HG03280 (cell line): ENCODE data around the gene VCL.

Source experiments
- ATAC-seq: cut with Tn5 transposase; IDR thresholded peaks from one replicate; pipeline ENCODE4 v1.9.1; 2021; ENCODE audit warnings: mild to moderate bottlenecking, moderate library complexity; ENCODE audit not compliant: unreplicated experiment

The VCL gene

DNA sequence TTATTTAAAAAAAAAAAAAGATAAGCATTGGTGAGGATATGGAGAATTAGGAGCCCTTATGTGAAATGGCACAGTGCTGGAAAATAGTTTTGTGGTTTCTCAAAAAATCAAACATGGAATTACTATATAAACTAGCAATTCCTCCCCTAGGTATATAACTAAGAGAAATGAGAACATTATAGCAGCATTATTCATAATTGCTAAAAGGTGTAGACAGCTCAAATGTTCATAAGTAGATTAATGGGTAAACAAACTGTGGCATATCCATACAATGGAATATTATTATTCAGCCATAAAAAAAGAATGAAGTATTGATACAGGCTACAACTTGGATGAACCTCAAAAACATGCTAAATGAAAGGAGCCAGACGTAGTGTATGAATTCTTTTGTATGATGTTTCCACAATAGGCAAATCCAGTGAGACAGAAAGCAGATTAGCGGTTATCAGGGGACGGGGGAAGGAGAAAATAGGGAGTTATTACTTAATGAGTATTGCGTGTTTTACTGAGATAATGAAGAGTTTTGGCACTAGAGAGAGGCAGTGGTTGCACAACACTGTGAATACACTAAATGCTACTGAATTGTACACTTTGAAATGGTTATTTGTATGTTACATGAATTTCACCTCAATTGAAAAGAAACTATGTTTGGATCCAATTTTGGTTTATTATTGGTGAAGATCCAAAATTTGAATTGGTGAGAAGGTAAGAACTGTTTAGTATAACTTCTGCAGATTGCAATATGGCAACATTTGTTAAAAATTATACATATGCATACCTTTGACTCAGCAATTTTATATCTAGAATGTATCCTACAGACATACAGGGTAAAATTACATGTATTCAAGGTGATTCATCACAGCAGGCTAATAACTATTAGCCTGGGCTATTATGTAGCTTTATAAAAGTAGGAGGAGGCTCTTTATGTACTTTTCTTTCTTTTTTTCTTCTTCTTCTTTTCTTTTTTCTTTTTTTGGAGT lies 69.7 kb downstream of the VCL start:
- ATAC-seq: no peak

DNA sequence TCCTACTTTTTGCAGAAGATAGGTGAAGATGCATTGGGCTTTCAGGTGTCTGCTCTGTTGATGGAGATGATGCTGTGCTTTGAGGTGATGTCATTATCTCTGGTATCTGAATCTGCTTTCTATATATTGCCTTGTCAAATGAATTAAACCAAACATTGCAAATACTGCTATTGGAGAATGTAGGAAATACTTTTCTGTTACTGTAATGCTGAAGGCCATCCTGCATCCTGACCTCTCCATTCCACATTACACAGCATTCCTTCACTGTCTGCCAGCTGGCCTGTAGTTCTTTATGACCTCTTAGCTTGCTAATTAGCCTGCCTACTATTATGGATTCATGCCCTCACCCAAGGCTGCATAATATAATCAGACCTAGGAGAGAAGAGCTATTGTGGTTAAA lies 73.2 kb downstream of the VCL start:
- ATAC-seq: no peak

DNA sequence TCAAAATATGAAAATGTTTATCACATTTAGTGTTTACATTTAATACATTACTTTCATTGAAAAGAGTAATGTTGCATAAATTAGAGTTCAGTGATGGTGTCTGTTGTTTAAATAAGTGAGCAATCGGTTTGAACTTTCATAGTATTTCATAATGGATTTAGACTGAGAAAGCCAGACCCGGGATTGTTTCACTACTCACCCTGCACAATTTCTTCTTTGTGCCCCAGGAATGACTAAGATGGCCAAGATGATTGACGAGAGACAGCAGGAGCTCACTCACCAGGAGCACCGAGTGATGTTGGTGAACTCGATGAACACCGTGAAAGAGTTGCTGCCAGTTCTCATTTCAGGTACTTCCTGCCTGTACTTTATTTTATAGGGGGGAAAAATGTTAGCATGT lies 74.6 kb downstream of the VCL start:
- ATAC-seq: no peak

GRCh38 chr10:74075906-74076305 lies 78.0 kb downstream of the VCL start:
- ATAC-seq: no peak

DNA sequence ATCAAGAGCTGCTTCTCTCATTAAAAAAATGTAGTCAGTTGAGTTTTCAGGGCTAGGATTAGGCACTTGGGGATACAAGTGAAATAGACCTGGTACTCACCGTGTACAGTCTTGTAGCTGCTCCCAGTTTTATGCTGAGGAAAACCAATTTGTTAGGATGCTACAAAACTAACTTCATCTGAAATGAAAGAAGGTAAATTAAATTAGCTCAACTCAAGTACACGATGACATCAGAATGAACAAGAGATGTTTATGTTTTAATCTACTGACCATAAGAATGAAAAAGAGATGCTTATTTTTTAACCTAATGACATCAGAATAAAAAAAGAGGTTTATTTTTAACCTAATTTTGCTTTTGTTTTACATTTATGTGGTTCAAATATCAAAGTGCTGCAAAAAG lies 79.0 kb downstream of the VCL start:
- ATAC-seq: no peak

DNA sequence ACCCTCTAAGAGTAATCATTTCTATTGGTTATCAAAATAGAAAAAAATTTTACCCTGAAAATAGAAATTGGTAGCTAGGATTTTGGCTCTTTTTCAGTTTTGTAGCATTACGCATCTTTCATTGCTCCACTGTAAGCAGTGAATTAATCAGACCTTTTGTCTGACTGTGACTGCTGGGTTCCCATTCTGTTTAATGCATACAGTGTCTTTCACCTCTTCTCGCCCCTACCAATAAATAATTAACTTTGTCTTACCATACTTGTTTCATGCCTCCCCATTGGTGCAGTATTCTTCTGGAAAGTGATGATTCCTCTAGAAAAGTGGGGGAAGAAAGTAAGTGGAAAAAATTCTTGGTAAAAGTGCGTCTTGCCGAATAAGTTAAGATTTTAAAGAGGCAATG lies 79.5 kb downstream of the VCL start:
- ATAC-seq: no peak

- ATAC-seq: no peak
These were observed 80.1 kb downstream of the VCL start for GRCh38 chr10:74078037-74078436.

DNA sequence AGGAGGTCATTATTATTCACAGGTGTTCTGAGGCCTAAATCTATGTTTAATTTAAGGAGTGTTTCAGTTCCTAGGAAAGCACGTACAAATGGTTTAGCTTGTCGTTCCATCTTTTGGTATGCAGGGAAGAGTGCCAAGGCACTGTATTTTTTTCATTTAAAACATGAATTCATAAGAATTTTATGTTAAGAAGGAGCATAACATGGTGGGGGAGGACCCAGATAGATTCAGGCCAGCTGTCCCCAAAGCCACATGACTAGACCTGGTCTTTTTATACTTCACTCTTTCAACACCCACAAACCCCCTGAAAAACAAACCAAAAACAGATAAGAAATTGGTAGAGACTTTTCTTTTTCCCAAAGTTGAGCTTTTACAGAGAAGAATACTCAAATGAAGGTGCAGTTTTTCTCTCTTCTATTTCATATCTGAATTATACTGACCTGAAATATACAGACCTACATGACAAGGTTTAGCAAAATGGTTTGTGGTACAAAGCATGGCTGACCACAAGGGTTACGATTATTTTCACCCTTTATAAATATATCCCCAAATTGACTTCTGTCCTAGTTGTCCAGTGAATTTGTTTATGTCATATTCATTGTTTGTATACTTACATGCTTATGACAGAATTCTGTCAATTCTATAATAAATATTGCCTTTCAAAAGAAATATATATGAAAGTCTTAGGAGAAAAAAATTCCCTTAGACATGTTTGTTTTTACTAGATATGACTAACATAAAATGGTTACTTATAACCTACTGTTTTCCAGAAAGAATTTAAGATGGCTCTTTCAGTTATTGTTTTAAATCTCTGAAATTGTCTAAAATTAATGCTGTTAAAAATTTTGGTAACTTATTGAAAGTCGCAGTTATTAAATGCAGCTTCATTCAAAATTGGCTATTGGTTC lies 81.4 kb downstream of the VCL start:
- ATAC-seq: no peak

- no peak for ATAC-seq
These were observed 82.1 kb downstream of the VCL start for GRCh38 chr10:74079936-74080590.

DNA sequence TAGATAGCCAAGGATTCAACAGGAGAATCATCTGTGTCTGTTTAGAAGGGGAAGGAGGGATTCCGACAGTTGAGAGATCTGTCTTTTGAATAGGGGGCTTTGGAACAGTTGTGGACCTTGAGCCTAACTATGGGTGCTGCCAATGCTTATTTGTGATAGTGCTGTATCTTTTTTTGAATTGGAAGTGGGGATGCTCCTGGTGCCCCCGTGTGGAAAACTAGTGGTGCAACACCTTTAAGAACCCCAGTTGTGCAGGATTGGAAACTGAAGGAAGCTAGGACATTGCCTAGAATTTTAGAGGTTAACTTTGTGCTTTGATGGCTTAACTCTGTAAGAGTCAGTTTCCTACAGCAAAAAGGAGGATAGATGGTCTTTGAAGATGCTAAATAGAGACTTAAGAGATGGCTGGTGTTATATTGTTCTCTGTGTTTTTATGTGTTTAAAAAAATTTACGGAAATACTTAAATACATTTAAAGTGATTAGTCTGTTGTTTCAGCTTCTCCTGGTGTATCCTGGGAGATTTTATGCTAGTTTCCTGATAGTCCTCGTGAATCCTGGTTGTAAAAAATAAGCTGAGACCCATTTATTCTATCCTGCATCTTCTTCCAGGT lies 83.4 kb downstream of the VCL start:
- no peak for ATAC-seq

GRCh38 chr10:74081941-74082718 lies 84.2 kb downstream of the VCL start:
- ATAC-seq: no peak

- ATAC-seq: no peak
These were observed 85.4 kb downstream of the VCL start for GRCh38 chr10:74083304-74083703.

DNA sequence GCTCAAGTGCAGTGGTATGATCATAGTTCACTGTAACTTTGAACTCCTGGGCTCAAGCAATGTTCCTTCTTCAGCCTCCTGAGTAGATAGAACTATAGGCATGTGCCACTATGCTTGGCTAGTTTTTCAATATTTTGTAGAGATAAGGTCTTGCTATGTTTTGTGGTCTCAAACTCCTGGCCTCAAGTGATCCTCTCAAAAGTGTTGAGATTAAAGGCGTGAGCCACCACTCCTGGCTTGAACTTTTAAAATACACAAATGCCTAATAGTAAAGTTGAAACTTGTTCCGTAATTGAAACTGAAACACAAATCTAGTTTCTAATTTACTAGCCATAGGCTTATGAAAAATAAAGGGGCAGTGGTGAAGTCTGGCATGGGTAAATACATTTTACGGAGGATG lies 87.0 kb downstream of the VCL start:
- ATAC-seq: peak; percentile 83

DNA sequence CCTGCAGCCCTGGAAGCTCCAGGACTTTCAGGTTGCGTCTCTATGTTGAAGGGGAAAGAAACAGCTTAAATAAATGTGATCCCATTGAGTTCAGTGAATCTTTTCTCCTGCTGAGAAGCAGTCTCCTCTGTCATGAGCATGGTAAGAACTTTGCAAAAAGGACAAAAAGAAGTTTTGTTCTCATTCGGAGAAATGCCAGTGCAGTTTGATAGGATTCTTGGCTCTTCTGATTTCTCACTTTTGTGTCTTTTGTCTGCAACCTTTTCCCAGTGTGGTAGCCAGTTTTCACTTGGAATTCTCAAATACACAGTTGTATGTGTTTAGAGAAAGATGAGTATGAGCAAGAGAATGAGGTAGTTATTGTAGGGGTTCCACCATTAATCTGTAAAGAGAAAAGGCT lies 88.4 kb downstream of the VCL start:
- no peak for ATAC-seq

- ATAC-seq: no peak
These were observed 90.8 kb downstream of the VCL start for GRCh38 chr10:74088722-74089121.

DNA sequence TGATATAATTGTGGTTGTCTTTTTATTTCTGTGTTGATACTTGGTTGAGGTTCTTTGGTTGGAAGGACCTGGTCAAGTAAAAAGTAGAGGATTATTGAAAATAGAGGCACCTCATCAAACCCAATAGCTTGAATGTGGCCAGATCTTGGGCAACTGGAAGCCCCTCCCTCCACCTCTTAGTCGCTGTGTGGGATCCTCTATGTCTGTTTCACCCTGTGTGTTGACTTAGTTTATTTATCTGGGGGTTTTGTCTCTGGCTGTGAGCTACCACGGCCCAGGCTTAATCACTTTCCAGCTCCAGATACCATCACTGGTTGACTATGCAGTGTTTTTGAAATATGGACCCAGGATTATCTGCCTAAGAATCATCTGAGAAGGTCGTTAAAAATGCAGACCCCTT lies 94.5 kb downstream of the VCL start:
- no peak for ATAC-seq

DNA sequence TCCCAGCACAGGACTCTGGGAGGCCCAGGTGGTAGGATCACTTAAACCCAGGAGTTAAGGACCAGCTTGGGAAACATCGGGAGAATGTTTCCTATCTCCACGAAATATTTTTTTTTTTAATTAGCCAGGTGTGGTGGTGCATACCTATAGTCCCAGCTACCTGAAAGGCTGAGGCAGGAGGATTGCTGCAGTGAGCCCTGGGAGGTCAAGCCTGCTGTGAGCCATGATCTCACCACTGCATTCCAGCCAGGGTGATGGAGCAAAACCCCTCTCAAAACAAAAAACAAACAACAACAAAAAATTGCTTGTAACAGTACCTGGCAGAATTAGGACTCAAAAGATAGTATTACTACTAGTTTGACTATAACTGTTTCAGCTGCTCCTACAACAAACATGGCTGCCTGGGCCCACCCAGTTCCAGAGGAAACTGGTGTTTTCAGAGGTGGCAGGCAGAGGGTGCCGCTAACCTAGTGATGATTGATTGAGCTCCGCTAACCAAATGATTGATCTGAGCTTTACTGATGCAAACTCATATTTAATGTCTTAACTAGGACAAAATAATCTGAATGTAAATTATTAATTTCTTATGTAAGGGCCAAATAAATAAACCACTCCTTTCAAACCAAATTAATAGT lies 95.7 kb downstream of the VCL start:
- no peak for ATAC-seq

DNA sequence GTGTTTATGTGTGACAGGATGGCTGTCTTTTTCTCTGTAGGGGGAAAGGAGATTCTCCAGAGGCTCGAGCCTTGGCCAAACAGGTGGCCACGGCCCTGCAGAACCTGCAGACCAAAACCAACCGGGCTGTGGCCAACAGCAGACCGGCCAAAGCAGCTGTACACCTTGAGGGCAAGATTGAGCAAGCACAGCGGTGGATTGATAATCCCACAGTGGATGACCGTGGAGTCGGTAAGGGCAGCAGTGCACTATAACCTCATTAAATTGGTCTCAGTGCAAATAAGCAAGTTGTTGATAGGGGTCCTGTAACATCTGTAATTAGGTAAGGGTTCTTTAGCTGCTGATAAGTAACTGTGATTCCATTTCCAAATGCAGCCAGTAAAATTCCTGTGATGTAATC lies 96.3 kb downstream of the VCL start:
- no peak for ATAC-seq

GRCh38 chr10:74096777-74097176 lies 98.9 kb downstream of the VCL start:
- peak; percentile 80 for ATAC-seq

DNA sequence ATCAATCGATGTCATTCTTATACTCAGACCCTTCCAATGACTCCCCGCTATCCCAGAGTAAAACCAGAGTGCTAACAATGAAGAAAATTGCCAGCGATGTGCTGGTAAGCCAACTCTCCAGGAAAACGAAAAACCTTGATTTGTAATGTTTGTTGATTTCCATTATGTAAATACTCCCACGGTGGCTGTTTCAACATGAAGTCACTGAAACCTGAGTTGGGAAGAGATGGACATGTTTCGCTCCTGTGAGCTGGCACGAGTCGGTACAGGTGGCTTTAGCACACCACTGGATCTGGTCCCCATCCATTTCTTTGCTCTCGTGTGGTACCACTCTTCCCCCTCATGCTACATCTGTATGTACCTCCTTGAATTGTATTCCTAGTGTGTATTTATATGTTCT lies 99.9 kb downstream of the VCL start:
- ATAC-seq: no peak
